HG03521 (cell line): ENCODE data around the gene LCP2.
A peak's percentile ranks its signal among the peaks of the same experiment; 100 is the strongest.

Experiments
- ATAC-seq: cut with Tn5 transposase; IDR thresholded peaks from one replicate; pipeline ENCODE4 v1.9.1; 2021; ENCODE audit warnings: mild to moderate bottlenecking, moderate library complexity; ENCODE audit not compliant: unreplicated experiment

The LCP2 gene

DNA sequence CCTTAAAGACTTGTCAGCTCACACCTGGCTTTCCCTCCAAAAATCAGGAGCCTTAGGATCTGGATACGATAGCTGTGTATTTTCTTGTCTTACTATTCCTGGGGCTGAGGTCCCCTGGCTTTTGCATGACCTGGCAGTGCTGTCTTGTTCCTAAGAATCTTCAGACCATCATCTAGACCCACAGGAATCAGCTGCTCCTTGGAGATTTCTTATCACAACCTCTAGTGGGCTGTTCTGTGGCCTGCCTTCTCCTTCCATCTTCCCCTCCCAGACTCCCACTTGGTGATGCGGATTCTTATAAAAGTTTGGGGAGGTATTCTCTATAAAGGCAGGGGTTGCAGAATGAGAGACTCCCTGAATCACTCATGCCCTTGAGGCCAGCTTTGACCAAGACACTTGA, 21.4 kb downstream of the LCP2 start:
- no peak for ATAC-seq

DNA sequence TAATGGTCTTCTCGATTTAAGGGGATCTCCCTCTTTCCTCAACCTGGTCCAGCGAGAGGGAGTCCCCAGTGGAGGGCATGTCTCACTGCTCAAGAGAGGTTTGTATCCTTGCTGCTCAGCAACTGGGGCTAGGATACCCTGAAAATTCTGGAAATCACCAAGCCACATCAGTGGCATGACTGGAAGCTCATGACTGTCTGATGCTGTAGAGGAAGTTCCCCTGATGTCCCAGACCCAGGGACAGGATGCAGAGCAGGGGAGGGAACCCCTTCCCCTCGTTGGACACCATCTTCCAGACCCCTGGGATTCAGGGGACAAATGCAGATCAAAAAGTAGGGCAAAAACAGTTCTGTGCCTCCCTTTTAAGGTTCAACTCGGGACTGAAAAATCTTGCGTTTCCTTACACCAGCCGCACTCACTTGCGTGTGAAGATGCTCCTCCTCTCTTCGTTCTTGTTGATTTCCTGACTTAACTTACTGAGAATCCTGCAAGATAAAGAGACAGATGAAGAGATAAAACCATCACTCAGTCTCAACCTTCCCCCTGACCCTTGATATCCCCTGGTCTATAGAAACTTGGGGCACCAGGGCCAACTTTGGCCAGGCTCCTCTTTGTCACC, 22.1 kb downstream of the LCP2 start:
- no peak for ATAC-seq

GRCh38 chr5:170273968-170274710, 23.4 kb downstream of the LCP2 start:
- no peak for ATAC-seq

GRCh38 chr5:170270293-170271069, 27.1 kb downstream of the LCP2 start:
- no peak for ATAC-seq

DNA sequence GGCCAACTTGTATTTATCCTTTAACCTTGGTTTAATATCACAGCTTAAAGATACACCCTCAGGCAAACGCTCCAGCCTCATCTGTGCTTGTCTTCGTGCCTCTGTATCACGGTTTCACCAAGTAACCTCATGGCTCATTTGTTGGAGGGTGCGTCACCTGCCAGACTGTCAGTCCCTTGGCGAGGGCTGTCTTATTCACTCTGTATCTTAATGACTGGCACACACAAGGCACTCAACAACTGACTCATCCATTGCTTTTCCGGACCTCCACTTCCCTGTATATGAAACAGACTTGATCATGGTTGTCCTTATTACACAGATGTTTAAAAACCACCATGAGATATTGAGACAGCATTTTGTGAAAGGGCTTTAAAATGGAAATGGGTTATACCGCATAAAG, 28.0 kb downstream of the LCP2 start:
- ATAC-seq, result no peak

- ATAC-seq, result no peak
These were observed 28.7 kb downstream of the LCP2 start for GRCh38 chr5:170268884-170269283.

GRCh38 chr5:170268153-170268689, 29.4 kb downstream of the LCP2 start:
- ATAC-seq, result no peak

- ATAC-seq, result no peak
These were observed 30.0 kb downstream of the LCP2 start for GRCh38 chr5:170267431-170268152.

GRCh38 chr5:170266570-170267381, 30.8 kb downstream of the LCP2 start:
- ATAC-seq, result no peak

DNA sequence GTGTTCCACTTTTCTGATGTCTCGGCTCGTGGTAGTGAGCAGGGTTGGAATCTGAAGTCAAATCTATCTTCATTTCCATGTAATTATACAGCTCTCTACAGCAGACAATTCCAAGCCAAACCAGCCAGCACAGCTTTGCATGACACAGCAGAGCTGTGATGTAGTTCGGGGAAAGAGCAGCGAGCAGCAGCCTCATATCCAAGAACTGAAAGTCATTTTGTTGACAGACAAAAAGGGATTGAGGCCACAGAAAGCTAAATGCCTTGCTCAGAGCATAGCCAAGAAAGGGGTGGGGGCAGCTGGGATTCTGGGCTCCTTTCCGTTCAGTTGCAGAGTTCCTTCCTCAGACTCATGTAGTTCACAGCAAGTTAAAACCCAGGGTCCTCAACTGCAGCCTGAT, 32.1 kb downstream of the LCP2 start:
- ATAC-seq, result no peak

DNA sequence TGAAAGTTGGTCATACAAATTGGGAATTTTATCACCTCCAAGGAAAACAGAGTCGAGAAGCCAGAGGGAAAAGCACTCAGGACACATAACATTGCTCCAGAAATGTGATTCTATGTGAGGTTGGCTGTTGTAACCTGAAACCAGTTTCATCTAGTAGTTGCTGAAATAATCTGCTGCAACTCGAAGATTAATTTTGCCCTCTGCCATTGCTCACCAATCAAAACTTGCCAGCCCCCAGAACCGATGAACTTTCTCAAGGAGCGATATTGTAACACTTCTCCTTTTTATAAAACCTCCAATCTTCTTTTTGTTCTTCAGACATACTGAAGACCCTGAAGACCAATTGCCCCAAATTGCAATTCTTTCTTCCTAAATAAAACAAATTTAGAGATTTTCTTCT, 33.7 kb downstream of the LCP2 start:
- no peak for ATAC-seq

DNA sequence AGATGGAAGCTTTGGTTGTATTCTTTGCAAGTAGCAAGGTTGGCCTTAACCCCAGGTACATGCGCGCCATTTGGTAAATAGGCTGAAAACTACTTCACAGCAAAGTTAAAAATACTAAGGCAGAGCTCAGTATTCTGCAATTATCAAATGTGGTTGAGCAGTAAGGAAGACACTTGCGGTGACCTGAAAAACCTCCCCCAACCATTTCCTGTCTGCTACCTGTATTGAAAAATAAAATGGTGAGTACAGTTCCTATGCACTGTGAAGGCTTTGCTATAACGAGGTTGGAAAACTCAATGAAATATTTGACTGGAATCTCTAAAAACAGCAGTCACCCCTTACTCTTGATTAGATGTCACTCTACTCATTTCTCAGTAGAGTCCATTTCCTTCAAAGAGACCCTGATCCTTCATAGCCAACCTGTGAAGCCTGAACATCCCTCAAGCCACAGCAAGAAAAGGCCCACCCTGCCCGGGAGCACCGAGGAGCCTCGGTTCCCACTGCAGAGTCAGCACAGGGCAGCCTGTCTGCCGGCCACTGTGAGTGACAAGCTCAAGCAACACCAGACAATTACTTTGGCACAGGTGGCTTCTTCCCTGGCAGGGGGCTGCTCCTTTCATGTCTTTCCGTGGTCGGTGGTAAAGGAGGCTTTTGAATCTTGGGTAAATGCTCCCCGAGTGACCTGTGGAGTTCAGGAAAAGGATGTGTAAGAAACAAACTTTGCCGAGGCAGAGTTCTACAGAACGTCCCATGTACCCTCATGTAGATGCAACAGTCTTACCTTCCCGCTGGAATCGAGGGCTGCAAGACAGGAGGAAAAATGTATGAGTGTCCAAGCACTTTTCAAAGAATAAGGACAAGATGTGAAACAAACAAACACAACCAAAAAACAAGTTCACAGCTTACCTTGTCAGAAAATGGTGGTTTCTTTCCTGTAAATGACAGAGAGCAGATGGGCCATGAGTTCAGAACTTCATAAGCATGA, 35.2 kb downstream of the LCP2 start:
- no peak for ATAC-seq

DNA sequence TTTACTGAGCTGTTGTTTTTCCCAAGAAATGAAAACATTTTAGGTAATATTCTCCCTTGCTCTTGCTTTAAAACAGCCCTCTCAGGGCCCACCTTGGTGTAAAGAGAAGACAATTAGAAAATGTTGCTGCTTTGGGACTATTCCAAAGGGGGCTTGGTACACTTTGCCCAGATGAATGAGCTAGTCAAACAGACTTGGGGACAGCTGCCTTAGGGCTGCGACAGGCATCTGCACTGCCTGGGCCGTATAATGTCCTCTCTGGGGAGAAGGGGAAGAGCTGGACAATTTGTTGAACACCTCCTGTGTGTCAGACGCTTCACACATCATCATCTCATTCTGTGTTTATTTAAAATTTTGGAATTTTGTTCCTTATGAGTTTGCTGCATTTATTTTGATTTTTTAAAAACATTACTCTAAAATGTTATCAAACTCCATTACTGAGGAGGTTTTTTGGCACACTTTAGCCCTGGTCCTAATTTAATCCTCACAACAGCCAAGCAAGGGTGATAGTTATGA, 36.0 kb downstream of the LCP2 start:
- no peak for ATAC-seq

DNA sequence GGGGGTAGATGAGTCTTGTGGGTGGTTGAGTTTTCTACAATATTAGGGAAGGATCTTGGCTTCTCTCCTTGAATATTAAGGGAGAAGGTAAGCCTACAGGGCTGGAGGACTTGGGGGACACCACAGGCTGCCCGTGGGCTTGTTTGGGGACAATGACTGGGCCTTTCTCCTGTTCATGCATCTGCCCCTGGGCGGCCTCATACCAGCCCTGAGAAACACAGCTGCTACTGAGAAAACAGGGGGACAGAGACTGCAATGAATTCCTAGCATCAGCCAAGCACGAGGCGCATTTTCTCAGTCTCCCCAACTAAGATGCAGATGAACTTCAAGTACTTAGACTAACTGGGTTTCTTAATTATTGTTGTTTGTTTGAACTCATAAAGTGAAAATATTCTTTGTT, 40.2 kb downstream of the LCP2 start:
- no peak for ATAC-seq

- no peak for ATAC-seq
These were observed 41.0 kb downstream of the LCP2 start for GRCh38 chr5:170256571-170256970.

DNA sequence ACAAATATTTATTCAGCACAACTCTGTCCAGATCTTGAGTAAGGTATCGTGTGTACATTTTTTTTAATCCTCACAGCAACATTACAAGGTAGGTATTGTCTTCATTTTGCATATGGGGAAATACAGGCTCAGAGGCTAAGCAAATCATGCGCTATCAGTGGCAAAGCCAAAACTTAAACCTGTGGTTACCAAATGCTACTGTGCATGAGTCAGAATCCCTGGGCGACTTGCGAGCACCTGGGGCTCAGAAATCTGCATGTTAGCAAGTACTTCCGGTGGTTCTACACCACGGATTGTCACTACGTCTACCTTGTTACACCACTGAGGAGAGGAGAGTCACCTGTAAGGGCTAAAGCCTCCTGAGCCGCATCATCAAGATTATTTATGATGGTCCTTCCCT, 43.5 kb downstream of the LCP2 start:
- peak; percentile 96 for ATAC-seq

DNA sequence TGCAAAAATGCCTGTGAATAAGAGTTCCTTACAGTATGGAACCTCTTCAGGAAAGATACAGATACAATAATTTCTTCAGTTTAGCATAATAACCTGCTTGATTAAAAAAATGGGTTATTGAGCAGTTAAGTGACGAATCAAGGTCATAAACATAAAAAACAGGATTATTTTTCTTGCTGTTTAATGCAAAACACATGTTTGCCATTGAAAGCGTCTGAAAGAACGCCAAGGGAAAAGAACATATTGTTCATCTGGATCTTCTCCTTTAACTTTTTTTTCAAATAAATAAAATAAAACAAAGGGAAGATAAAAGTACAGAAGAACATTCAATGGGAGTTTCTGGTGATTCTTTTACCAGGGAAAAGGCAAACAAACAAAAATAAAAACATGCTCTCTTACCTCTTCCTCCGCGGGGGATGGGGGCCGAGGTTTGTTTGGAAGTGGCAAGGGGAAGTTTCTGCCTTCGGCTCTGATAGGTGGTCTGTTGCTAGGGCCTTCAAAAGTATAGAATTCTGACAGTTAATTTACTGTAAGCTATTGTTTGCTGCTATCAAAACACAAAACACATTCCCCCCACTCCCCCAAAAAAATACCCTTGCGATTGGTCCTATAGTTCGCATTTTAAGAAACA, 44.7 kb downstream of the LCP2 start:
- no peak for ATAC-seq

GRCh38 chr5:170252109-170252508, 45.5 kb downstream of the LCP2 start:
- ATAC-seq, result no peak
